Measurements from ENCODE around the gene SMIM38.
"Not testable (repeated sequence)": the region's sequence is repeated elsewhere in the genome, so short reads cannot be mapped to it uniquely, and the experiment has no call there.

Gene SMIM38

GRCh38 chr11:69122326-69122629 is 33.5 kb upstream of the SMIM38 start:
- no peak for DNase-seq (ENCODE audit: low spot score)

DNA sequence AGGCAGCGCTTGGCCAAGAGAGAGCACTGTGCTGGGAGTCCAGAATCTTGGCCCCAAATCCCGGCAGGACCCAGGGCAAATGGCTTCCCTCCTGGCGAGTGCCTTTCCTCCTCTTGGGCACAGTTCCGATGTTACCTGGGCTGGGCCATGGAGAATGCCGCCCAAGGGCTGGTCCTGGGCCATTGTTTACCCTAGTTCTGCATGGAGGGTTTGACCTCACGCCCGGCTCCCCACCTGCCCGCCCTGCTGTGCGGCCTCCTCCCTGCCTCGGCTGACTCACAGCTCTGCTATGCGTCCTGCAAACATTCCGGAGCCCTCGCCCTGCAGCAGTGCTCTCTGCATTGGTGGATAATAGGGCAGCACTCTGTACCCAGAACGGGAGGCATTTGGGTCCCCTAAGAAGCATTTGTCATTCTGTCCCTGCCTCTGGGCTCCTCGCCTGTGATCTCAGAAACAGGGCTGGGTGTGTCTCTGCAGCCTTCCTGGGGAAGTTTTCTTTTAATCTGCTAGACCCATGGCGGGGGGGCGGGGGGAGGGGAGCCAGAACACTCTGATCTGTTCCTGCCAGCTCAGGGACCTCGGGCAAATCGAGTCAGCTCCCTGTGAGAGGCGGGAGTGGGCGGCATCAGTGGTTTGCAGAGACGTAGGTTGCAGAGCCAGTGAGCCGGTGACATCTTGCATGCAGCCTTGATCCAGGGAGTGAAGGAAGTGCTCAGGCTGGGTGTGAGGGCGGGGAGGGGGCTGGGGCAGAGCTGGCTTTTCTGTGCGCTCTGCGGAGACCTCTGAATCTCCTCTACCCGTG is 32.9 kb upstream of the SMIM38 start:
- peak; percentile 100 for DNase-seq (ENCODE audit: low spot score)

- DNase-seq (ENCODE audit: low spot score), result no peak
These were observed 31.9 kb upstream of the SMIM38 start for GRCh38 chr11:69123593-69124545.

DNA sequence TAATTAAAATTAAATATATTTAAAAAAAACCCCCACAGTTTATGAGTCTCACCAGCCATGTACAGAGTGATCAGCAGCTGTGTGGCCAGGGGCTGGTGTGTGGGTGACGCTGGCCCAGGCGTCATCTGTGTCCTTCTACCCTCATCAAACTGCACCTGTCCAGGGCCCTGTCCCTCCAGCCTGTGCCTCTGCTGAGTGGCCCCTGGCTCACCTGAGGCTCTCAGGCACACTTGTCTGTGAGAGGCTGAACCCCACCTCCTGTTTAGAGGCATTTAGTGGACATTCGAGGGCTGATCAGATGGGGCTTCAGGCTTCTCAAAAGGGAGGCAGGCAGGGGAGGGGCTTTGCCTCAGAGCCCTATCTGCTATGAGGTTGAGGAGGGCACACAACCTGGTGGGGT is 29.9 kb upstream of the SMIM38 start:
- no peak for DNase-seq (ENCODE audit: low spot score)

DNA sequence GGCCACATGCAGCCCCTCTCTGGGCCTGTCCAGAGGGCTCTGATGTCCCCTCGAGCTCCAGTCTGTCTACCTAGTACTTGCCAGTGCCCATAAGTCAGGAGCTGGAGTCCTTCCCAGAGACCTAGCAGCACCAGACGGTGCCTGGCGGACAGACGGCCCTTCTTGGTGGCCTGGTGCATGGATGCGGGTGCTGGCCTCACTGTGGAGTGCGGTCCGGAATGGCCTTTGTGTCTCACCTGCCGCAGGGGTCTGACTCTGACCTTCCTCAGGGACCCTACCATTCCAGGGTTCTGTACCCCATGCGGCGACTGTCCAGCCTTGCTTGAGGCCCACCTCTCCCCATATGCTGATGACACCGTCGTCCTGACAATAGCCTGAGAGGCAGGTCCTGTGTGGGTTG is 29.4 kb upstream of the SMIM38 start:
- DNase-seq (ENCODE audit: low spot score), result no peak

GRCh38 chr11:69127081-69127850 is 28.5 kb upstream of the SMIM38 start:
- DNase-seq (ENCODE audit: low spot score), result peak; percentile 12

GRCh38 chr11:69127884-69128283 is 27.9 kb upstream of the SMIM38 start:
- DNase-seq (ENCODE audit: low spot score), result no peak

DNA sequence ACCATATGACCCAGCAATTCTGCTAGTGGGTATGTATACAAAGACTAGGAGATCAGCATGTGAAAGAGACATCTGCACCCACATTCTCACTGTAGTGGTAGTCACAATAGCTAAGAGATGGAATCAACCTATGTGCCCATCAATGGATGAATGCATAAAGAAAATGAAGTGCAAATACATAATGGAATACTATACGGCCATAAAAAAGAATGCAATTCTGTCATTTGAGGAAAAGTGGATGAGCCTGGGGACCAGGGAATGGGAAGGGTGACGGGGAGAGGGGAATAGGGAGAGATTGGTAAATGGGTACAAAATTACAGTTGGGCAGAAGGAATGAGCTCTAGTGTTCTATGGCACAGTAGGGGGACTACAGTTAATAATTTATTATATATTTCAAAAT is 26.7 kb upstream of the SMIM38 start:
- DNase-seq (ENCODE audit: low spot score), result no peak

DNA sequence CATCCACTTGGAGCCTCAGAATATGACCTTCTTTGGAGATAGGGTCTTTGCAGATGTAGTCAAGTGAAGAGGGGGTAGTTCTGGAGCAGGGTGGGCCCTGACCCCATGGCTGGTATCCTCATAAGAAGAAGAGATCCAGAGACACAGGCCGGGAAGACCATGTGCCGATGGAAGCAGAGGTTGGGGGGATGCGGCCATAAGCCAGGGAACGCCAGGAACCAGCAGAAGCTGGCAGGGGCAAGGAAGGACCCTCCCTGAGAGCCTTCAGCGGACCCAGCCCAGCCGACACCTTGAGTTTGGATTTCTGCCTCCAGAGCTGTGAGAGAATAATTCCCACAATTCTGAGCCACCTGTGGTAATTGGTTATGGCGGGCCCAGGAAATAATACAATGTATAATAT is 26.1 kb upstream of the SMIM38 start:
- no peak for DNase-seq (ENCODE audit: low spot score)

GRCh38 chr11:69130654-69131053 is 25.1 kb upstream of the SMIM38 start:
- no peak for DNase-seq (ENCODE audit: low spot score)

DNA sequence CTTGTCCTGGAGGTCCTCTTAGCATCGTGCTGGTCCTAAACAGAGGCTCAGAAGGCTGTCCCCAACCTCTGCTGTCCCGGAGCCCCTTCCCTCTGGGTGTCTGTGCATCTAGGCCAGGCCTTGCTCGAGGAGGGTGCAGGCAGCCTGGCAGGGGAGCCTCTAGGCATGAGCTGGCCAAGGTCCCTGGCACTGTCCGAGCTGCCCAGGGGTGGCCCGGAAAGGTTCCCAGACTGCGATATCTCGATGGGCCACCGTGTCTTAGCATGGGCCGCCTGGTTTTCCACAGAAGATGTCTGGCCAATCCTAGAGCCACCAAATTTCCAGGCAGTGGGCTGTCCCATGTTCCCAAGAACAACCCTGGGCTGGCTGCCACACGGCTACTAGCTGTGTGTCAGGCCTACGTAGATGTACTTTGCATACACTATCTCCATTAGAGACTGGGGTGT is 24.6 kb upstream of the SMIM38 start:
- no peak for DNase-seq (ENCODE audit: low spot score)

- DNase-seq (ENCODE audit: low spot score), result peak; percentile 97
These were observed 24.0 kb upstream of the SMIM38 start for GRCh38 chr11:69131644-69132300.

DNA sequence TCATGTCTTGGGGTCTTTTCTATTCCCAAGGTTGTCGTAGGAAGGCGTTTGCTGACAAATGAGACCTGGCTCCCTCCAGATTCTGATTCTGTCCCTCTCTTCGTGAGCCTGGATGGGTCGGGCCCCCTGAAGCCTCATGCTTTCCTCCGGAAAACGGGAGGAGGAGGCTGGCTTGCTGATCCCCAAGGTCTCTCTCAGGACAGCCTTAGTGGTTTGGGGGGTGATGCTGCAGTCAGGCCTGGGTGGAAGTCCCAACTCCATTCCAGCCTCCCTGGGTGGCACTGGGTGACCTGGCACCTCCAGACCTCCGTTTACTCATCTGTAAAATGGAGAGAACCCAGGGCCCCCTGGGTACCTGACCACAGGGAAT is 23.4 kb upstream of the SMIM38 start:
- DNase-seq (ENCODE audit: low spot score), result no peak

DNA sequence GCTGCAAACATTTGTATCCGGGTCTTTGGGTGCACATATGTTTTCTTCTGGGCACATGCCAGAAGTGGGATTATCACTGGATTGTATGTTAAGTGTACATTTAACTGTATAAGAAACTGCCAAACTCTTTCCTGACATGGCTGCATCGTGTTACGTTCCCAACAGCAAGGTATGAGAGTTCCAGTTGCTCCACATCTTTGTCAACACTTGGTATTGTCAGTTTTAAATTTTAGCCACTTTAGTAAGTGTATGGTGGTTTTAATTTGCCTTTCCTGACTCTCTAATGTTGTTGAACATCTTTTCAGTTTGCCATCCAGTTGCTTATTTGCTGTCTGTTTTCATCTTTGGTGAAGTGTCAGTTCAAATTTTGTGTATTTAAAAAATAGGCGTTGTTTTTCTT is 22.5 kb upstream of the SMIM38 start:
- DNase-seq (ENCODE audit: low spot score), result no peak

DNA sequence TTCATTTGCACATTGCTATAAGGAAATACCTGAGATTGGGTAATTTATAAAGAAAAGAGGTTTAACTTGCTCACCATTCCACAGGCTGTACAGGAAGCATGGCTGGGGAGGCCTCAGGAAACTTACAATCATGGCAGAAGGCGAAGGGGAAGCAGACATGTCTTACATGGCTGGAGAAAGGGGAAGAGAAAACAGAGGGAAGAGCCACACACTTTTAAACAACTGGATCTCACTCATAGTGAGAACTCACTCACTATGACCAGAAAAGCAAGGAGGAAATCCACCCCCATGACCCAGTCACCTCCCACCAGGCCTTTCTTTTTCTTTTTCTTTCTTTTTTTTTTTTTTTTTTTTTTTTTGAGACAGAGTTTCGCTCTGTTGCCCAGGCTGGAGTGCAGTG is 21.6 kb upstream of the SMIM38 start:
- DNase-seq (ENCODE audit: low spot score), result not testable (repeated sequence)

- DNase-seq (ENCODE audit: low spot score), result no peak
These were observed 20.8 kb upstream of the SMIM38 start for GRCh38 chr11:69134957-69135356.

- DNase-seq (ENCODE audit: low spot score), result no peak
These were observed 20.0 kb upstream of the SMIM38 start for GRCh38 chr11:69135420-69136363.

DNA sequence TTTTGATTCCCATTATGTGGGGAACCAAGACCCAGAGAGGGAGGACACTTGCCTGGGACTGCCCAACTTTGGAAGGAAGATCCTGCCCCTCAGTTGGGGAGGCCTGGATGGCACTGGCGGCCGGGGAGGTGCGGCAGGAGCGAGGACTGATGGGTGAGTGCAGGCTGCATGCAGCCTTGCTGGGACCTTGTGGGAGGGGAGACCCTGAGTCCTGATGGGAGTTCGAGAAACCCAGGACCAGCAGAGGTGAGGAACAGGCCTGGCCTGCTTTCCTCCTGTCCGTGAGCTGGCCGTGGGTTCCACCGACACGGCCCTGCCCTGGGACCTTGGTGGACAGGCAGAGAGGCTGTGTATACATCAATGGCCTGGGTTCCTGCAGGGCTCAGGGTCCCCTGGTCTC is 19.3 kb upstream of the SMIM38 start:
- no peak for DNase-seq (ENCODE audit: low spot score)

DNA sequence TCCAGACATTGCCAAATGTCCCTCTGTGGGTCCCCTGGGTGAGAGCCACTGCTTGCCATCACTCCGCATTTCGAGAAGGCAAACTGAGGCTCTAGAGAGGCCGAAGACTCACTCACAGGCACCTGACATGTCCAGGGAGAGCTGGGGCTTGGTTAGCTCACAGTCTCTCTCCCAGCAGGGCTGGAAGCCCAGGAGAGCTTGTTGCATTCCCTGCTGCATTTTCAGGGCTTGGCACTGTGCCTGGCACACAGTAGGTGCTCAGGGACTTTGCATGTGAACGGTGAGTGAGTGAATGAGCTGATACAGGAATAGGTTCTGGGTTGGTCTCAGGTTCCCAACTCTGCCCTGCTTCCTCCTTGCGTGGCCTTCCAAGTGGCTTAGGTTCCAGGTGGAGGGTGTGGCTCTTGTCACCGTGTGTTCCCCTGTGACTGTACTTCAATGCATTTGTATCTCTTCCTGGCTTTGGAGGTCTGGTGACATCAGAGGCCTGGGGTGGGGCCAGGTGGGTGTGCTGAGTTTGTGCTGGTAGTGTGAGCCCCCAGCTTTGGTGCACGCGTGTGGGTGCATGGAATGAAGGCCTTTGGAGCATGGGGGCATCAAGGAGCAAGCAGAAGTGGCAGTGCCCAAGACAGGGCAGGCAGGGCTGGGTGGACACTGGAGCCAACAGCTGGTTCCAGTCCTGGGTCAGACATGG is 18.4 kb upstream of the SMIM38 start:
- no peak for DNase-seq (ENCODE audit: low spot score)

GRCh38 chr11:69138265-69138664 is 17.5 kb upstream of the SMIM38 start:
- DNase-seq (ENCODE audit: low spot score), result no peak

Measured in HuH-7.5 (cell line).